Right atrium auricular region (tissue), 2 donors: ENCODE results near the gene SFT2D1. TPM values are rescaled to one million over a fixed set of nuclear protein-coding genes. Genes with fewer than 3 reads are reported as not detected.

Experiments used
- DNase-seq: peaks from one replicate; pipeline ENCODE4 v3.0.0-alpha.2; 2019; ENCODE audit warnings: low spot score
- H3K27ac ChIP-seq, 2 donors: fragments of 200-600 bp; sonication (generic); 1 replicate in 1 of 2; 2 replicates in 1 of 2; pipeline ENCODE4 v1.5.1; 2016 to 2019
- H3K27me3 ChIP-seq, 2 donors: fragments of 200-600 bp; sonication (generic); one replicate each; pipeline versions ENCODE4 v1.5.1 to v1.6.0; 2017 to 2019
- H3K36me3 ChIP-seq: fragments of 200-600 bp; sonication (generic); one replicate; pipeline ENCODE4 v1.5.1; 2016
- H3K4me1 ChIP-seq, 2 donors: fragments of 200-600 bp; sonication (generic); one replicate each; pipeline versions ENCODE4 v1.5.1 to v1.6.0; 2017 to 2019
- H3K4me3 ChIP-seq, 2 donors: fragments of 200-600 bp; sonication (generic); 1 replicate in 1 of 2; 2 replicates in 1 of 2; pipeline ENCODE4 v1.5.1; 2017 to 2019; ENCODE audit warnings: mild to moderate bottlenecking in 1 of 2, moderate library complexity in 1 of 2
- H3K9me3 ChIP-seq, 2 donors: fragments of 200-600 bp; sonication (generic); one replicate each; pipeline ENCODE4 v1.5.1; 2019
- total RNA-seq, 2 donors: library from RNA; depleted of rRNA; stranded (reverse); fragments of >200 nt; gene quantifications; one replicate each; pipeline ENCODE4 v1.1.0, GENCODE V29; 2016
- TF ChIP-seq, protein P1 (sequence below), 2 donors: fragments of 200-600 bp; sonication (generic); IDR thresholded peaks; one replicate each; pipeline ENCODE4 v1.5.1; 2019; ENCODE audit warnings: antibody characterized with exemption in 2 of 2

SFT2D1 gene
- total RNA-seq, 2 donors from 2014 or later = 29.4 TPM

DNA sequence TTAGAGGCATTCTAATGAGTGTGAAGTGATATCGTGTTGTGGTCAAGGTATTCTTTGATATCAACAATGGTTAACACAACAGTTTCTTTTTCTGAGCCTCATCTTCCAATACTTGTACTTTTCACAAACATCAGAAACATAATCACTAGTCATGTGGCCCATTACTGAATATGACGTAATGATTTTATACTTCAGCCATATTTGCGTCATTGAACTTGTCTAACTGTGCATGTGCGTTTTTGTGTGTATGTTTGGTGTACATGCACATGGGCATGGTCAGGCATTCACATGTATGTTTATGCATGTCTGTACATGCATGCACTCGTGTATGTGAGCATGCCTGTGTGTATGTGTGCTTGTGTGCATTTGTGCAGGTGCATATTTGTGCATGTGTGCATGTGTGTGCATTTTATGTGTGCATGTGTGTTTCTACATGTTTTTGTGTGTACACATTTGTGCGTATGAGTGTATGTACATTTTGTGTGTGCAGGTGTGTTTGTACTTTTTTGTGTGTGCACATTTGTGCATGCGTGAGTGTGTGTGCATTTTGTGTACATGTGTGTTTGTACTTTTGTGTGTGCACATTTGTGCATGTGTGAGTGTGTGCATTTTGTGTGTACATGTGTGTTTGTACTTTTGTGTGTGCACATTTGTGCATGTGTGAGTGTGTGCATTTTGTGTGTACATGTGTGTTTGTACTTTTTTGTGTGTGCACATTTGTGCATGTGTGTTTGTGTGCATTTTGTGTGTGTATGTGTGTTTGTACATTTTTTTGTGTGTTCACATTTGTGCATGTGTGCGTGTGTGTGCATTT, 63.6 kb downstream of the SFT2D1 start:
- no peak overlapping the region for H3K4me3 ChIP-seq
- H3K4me1 ChIP-seq = no peaks in the 10 kb centered on the region
- H3K27me3 ChIP-seq = no peaks in the 10 kb centered on the region
- no peaks in the 10 kb centered on the region for H3K9me3 ChIP-seq
- no peak overlapping the region for H3K27ac ChIP-seq
- TF ChIP-seq, protein P1, sequence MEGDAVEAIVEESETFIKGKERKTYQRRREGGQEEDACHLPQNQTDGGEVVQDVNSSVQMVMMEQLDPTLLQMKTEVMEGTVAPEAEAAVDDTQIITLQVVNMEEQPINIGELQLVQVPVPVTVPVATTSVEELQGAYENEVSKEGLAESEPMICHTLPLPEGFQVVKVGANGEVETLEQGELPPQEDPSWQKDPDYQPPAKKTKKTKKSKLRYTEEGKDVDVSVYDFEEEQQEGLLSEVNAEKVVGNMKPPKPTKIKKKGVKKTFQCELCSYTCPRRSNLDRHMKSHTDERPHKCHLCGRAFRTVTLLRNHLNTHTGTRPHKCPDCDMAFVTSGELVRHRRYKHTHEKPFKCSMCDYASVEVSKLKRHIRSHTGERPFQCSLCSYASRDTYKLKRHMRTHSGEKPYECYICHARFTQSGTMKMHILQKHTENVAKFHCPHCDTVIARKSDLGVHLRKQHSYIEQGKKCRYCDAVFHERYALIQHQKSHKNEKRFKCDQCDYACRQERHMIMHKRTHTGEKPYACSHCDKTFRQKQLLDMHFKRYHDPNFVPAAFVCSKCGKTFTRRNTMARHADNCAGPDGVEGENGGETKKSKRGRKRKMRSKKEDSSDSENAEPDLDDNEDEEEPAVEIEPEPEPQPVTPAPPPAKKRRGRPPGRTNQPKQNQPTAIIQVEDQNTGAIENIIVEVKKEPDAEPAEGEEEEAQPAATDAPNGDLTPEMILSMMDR (IDR thresholded peaks at IDR 0.05) = no peak
- DNase-seq = no peak
- no peaks in the 10 kb centered on the region for H3K36me3 ChIP-seq

DNA sequence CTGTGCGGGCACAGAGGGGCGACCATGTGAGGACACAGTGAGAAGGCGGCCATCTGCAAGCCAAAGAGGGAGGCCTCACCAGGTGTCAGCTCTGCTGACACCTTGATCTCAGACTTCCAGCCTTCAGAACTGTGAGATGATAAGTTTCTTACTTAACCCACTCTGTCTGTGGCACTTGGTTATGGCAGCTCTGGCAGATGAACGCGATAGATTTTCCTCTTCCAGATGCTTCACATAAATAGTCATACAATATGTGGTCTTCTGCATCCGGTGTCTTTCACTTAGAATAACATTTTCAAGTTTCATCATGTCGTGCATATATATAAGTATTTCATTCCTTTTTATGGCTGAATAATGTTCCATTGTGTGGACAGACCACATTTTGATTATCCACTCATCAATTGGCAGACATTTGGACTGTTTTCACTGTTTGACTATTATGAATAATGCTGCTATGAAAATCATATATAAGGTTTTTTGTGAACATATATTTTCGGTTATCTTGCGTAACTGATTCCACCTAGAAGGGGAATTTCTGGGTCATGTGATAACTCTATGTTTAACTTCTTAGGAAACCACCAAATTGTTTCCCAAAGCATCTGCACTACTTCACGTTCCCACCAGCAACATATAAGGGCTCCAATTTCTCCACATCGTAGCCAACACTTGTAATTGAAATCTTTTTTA, 64.3 kb downstream of the SFT2D1 start:
- Histone ChIP-seq H3K27ac (no peak overlapping the region), H3K4me3 (no peak overlapping the region), H3K9me3 (no peaks in the 10 kb centered on the region), H3K27me3 (no peaks in the 10 kb centered on the region), H3K36me3 (no peaks in the 10 kb centered on the region), H3K4me1 (no peaks in the 10 kb centered on the region)
- TF ChIP-seq, protein P1 (IDR thresholded peaks at IDR 0.05) = no peak
- DNase-seq = no peak

DNA sequence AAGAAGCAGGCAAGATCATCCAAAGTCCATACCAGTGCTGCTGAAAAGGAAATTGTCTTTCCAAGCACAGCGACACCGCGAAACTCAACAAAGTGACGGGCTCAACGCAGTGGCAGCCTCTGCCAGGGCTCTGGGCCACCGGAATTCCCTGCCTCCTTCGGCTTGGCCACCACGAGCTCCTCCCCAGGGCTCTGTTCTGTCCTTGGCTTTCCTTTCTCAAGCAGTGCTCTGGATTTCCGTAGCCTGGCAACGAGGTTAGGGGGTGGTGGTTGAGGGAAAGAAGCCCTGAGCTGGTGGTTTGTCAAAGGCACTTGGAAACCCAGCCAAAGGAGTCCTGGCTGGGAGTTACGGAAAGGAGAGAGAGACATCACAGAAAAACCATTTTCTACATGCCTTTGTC, 65.3 kb downstream of the SFT2D1 start:
- Histone ChIP-seq H3K4me1 (no peaks in the 10 kb centered on the region), H3K27me3 (no peaks in the 10 kb centered on the region), H3K4me3 (no peak overlapping the region), H3K36me3 (no peaks in the 10 kb centered on the region), H3K27ac (no peak overlapping the region), H3K9me3 (no peaks in the 10 kb centered on the region)
- TF ChIP-seq, protein P1 (IDR thresholded peaks at IDR 0.05) = no peak
- DNase-seq = no peak

DNA sequence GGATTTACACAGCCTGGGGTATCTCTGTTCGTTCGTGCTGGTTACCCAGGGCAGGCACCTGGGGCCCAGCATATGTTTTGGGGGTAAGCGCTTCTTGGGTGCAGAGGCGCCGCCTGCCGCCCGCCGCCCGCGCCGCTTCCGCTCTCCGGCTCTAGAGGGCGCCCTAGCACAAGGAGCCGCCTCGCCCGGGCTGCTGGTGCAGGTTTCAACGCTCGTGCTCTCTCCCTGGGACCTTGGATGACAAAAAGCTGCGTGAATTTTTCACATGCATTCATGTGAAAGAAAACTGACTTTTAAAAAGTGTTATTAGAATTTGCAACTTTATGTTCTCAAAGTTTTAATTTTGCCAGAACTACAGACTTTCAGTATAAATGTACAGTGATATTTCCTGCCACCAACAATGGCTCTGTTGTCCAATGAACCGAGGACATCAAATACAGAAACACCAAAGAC, 66.6 kb downstream of the SFT2D1 start:
- Histone ChIP-seq H3K36me3 (no peaks in the 10 kb centered on the region), H3K4me3 (no peak overlapping the region), H3K27ac (no peak overlapping the region), H3K27me3 (no peaks in the 10 kb centered on the region), H3K4me1 (no peaks in the 10 kb centered on the region), H3K9me3 (no peaks in the 10 kb centered on the region)
- peak; percentile 58 for DNase-seq
- TF ChIP-seq, protein P1 (IDR thresholded peaks at IDR 0.05) = peak; percentile 97 to 99

DNA sequence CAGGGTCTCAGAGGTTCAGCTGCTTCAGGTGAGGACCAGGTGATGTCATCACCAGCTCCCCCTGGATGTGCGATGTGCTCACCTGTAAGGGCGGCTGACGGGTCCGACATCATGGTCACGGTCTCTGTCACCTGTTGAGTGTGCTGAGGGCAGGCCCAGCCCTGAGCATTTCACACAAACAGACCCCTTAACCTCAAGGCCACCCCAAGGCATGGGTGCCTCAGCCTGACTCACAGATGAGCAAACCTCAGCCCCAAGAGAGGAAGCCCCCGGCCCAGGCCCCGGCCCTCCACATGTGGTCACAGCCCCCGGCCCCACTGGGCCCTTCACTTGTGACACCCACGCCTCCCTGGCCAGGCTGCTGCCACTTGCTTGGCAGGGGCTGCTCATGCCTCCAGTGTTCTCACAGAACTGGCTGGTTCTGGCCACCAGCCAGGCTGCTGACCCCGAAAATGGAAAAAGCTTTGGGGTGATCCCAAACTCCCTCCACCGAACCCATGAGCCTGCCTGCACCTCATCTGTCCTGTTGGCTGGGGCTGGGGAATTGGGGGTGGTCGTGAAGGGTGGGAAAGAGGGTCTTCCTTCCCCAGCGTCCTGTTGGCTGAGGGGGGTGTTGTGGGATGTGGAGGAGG, 67.5 kb downstream of the SFT2D1 start:
- DNase-seq = peak; percentile 52
- H3K27me3 ChIP-seq = no peaks in the 10 kb centered on the region
- no peaks in the 10 kb centered on the region for H3K4me1 ChIP-seq
- no peaks in the 10 kb centered on the region for H3K36me3 ChIP-seq
- H3K9me3 ChIP-seq = no peaks in the 10 kb centered on the region
- no peak overlapping the region for H3K27ac ChIP-seq
- TF ChIP-seq, protein P1 (IDR thresholded peaks at IDR 0.05) = no peak
- no peak overlapping the region for H3K4me3 ChIP-seq
